Endothelial cell (in vitro differentiated cells): Measurements from ENCODE around the gene LECT2. TPM values are rescaled to one million over a fixed set of nuclear protein-coding genes. Genes with fewer than 3 reads are reported as not detected.

Source experiments
- DNase-seq: peaks from one replicate; pipeline ENCODE4 v3.0.0; 2021; ENCODE audit warnings: low spot score
- H3K27ac Mint-ChIP-seq: one replicate; pipeline ENCODE4 v1.8.0; 2021; ENCODE audit warnings: mixed read lengths, inconsistent platforms; ENCODE audit not compliant: unreplicated experiment
- H3K27me3 Mint-ChIP-seq: one replicate; pipeline ENCODE4 v1.8.0; 2021; ENCODE audit warnings: mild to moderate bottlenecking, moderate library complexity, mixed read lengths, inconsistent platforms; ENCODE audit not compliant: unreplicated experiment
- H3K36me3 Mint-ChIP-seq: one replicate; pipeline ENCODE4 v1.8.0; 2021; ENCODE audit warnings: mild to moderate bottlenecking, low read depth, mixed read lengths, inconsistent platforms; ENCODE audit not compliant: unreplicated experiment
- H3K4me1 Mint-ChIP-seq: one replicate; pipeline ENCODE4 v1.8.0; 2021; ENCODE audit warnings: mild to moderate bottlenecking, mixed read lengths, inconsistent platforms; ENCODE audit not compliant: unreplicated experiment
- H3K4me3 Mint-ChIP-seq: one replicate; pipeline ENCODE4 v1.8.0; 2021; ENCODE audit warnings: mild to moderate bottlenecking, mixed read lengths, inconsistent platforms; ENCODE audit not compliant: unreplicated experiment
- H3K9me3 Mint-ChIP-seq: one replicate; pipeline ENCODE4 v1.8.0; 2021; ENCODE audit warnings: mixed read lengths, inconsistent platforms; ENCODE audit not compliant: unreplicated experiment
- CTCF ChIP-seq: fragments of 200-600 bp; sonication (generic); IDR thresholded peaks from one replicate; pipeline ENCODE4 v1.5.0; 2021; ENCODE audit warnings: antibody characterized with exemption; ENCODE audit not compliant: unreplicated experiment
- total RNA-seq: library from RNA; stranded (reverse); fragmentation: NEBNext Ultra II Directional; extraction: Animal tissue kit (Norgen Biotek cat#: 25700); gene quantifications from one replicate; pipeline ENCODE4 v1.2.1, GENCODE V29; 2021; ENCODE audit not compliant: unreplicated experiment

Gene LECT2
- total RNA-seq, 1 donor from 2014 or later: not detected

DNA sequence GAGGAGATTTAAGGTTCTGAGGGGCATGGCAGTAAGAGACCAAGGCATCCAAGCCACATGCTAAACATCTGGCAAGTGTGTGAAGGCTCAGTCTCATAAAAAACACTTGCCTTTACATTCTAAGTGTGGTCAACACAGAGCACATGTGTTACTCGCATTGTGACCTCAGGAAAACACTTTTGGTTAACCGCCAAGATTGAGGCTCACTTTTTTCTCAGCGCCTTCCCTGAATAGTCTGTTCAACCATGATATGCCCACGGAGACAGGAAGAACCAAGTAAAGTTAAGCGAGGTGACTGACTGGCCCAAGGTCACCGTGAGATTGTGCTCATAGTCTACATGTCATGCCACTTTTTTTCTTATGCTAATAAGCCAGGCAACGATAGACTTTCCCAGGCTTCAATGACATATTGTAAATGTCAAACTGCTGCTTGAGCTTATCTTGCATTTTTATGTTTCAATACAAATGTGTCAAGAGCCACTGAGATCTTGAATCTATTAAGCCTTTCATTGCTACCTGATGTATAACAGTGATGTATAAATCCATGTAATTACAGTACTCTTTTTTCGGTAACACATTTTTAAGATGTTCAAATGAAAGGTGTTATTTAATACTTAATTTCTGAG is 38.0 kb downstream of the LECT2 start:
- Mint-ChIP-seq H3K36me3 (no peaks in the 10 kb centered on the region), H3K4me3 (no peak overlapping the region), H3K27ac (no peak overlapping the region), H3K9me3 (no peaks in the 10 kb centered on the region), H3K27me3 (no peaks in the 10 kb centered on the region), H3K4me1 (no peaks in the 10 kb centered on the region)
- no peak for TF ChIP-seq CTCF
- no peak for DNase-seq

DNA sequence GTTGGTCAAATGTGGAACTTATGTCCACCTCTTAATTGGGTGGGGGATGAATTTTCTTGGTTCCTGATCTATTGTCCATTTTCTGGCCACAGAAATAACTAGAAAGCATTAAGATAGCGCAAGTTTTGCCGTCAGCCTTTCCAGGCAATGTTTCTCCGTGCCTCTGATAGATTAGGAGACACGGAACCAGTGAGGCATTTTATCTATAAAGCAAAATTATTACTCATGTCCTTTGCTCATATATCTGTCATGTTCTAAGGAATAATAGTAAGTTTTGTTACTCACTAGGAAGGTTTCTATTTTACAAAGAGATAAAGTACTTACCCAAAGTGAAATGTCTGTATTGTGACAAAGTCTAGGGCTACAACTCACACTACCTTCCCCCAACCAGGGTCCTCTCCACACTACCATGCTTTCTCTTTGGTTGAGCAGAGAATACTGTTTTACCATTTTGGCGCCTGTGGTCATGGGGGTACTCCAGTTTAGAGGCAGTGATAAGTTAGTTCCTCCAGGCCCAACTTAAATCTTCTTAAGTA is 39.2 kb downstream of the LECT2 start:
- no peaks in the 10 kb centered on the region for H3K36me3 Mint-ChIP-seq
- no peak for DNase-seq
- H3K27ac Mint-ChIP-seq: no peak overlapping the region
- H3K4me1 Mint-ChIP-seq: no peaks in the 10 kb centered on the region
- H3K27me3 Mint-ChIP-seq: no peaks in the 10 kb centered on the region
- no peak for TF ChIP-seq CTCF
- no peak overlapping the region for H3K4me3 Mint-ChIP-seq
- H3K9me3 Mint-ChIP-seq: no peaks in the 10 kb centered on the region

- Mint-ChIP-seq H3K27ac (no peak overlapping the region), H3K27me3 (peaks cover 2% of the 10 kb centered on the region), H3K36me3 (no peaks in the 10 kb centered on the region), H3K9me3 (no peaks in the 10 kb centered on the region), H3K4me1 (no peaks in the 10 kb centered on the region), H3K4me3 (no peak overlapping the region)
- DNase-seq: no peak
- no peak for TF ChIP-seq CTCF
These were observed 40.8 kb downstream of the LECT2 start for GRCh38 chr5:135913713-135914626.

DNA sequence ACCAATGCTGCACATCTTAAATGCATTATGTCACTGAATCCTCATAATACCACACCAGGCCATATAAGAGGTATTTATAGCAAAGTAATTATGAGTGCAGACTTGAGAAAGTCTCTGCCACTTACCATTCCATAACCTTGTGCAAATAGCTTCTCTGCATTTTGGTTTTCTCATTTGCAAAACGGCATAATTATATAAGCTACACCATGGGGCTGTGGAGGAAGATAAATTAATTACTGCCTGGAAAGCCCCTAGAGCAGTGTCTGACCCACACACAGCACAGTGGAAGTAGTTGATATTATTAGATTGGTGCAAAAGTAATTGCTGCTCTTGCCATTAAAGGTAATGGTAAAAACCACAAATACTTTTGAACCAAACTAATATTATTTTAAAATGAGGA is 49.6 kb downstream of the LECT2 start:
- Mint-ChIP-seq H3K27me3 (peaks cover 2% of the 10 kb centered on the region), H3K4me1 (no peaks in the 10 kb centered on the region), H3K4me3 (no peak overlapping the region), H3K36me3 (no peaks in the 10 kb centered on the region), H3K9me3 (no peaks in the 10 kb centered on the region), H3K27ac (no peak overlapping the region)
- no peak for DNase-seq
- no peak for TF ChIP-seq CTCF

DNA sequence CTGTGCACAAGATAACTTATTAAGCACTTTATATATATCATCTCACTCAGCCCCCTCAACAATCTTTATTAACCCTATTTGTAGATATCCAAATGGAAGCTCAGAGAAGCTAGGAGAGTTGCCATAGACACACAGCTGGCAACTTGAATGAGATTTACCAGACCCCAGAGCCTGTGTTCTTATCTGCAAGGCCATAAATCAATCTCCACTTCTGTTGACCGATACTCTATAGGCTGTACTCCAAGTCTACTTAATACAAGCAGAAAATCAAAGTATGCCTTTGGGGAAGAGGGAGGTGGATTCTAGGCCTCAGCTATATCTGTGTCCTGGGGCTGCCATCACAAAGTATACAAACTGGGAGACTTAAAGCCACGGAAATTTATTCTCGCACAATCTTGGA is 53.1 kb downstream of the LECT2 start:
- no peaks in the 10 kb centered on the region for H3K4me1 Mint-ChIP-seq
- H3K9me3 Mint-ChIP-seq: no peaks in the 10 kb centered on the region
- TF ChIP-seq CTCF: no peak
- no peak for DNase-seq
- H3K4me3 Mint-ChIP-seq: no peak overlapping the region
- H3K36me3 Mint-ChIP-seq: no peaks in the 10 kb centered on the region
- no peaks in the 10 kb centered on the region for H3K27me3 Mint-ChIP-seq
- no peak overlapping the region for H3K27ac Mint-ChIP-seq
